Stimulated activated naive CD8-positive, alpha-beta T cell treated with anti-CD3 and anti-CD28 coated beads, Interleukin-15, Interleukin-2, amounts not matched to agents 100 U/mL and 50 U/mL, for 24 hours (primary cell): ENCODE data around the gene PEAK3.

Experiments used
- ATAC-seq: fragments of 150-1000 bp; cut with Tn5 transposase; one replicate; pipeline ENCODE4 v1.10.0; 2021
- DNase-seq: peaks from one replicate; pipeline ENCODE4 v3.0.0; 2021

Gene PEAK3

DNA sequence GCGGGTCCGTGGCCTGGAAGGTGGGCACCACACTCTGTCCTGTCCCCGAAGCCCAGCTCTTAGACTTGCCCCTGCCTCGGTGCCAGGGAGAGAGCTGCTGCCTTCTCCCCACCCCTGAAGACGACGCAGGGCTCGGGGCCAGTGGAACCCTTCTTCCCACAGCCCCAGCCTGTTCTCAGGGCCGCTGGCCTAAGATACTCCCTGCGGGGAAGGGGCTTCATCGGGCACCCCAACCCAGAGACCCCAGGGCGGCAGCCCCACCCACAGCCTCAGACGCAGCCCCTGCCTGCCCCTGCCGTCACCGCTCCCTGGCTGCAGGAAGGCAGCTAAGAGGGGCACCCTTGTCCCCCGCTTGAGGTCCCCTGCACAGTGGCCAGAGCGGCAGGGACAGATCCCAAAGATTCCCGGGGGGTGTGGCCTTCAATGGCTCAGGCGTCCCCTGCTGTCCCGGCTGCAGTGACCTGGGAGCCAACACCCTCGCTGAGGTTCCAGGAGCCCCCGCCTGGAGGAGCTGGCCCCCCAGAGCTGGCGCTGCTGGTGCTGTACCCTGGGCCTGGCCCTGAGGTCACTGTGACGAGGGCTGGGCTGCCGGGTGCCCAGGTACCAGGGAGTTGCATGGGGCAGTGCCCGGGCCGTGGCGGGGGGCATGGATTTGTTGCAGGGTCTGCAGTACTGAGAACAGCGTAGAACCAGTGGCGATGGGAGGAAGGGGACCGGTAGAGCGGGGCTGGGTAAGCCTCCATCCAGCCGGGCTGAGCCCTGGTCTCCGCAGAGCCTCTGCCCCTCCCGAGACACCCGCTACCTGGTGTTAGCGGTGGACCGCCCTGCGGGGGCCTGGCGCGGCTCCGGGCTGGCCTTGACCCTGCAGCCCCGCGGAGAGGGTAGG is 31.9 kb downstream of the PEAK3 start:
- ATAC-seq (peak; percentile 25), DNase-seq (peak; percentile 45)

DNA sequence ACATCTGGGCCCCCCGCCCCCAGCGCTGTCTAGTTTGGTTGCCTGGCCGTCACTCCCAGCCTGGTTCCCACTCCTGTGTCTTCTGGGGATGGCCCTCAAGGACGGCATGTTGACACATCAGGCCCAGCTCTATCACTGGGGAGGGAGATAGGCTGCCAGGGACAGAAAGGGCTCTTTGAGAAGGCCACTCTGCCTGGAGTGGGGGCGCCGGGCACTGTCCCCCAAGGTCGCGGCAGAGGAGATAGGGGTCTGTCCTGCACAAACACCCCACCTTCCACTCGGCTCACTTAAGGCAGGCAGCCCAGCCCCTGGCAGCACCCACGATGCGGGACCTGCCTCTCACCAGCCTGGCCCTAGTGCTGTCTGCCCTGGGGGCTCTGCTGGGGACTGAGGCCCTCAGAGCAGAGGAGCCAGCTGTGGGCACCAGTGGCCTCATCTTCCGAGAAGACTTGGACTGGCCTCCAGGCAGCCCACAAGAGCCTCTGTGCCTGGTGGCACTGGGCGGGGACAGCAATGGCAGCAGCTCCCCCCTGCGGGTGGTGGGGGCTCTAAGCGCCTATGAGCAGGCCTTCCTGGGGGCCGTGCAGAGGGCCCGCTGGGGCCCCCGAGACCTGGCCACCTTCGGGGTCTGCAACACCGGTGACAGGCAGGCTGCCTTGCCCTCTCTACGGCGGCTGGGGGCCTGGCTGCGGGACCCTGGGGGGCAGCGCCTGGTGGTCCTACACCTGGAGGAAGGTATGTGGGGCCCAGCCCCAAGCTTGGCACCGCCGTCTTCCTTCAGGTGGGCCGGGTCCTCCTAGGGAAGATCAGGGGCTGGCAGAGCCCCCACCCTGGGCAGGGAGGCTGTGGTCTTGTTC is 32.7 kb downstream of the PEAK3 start, which contains the start of gene AMH:
Gene AMH (plus strand): TSS at position 314 of the 857 bp plus-strand sequence. CDS start 10 bp downstream, at position 324.
- DNase-seq: no peak
- ATAC-seq: no peak

DNA sequence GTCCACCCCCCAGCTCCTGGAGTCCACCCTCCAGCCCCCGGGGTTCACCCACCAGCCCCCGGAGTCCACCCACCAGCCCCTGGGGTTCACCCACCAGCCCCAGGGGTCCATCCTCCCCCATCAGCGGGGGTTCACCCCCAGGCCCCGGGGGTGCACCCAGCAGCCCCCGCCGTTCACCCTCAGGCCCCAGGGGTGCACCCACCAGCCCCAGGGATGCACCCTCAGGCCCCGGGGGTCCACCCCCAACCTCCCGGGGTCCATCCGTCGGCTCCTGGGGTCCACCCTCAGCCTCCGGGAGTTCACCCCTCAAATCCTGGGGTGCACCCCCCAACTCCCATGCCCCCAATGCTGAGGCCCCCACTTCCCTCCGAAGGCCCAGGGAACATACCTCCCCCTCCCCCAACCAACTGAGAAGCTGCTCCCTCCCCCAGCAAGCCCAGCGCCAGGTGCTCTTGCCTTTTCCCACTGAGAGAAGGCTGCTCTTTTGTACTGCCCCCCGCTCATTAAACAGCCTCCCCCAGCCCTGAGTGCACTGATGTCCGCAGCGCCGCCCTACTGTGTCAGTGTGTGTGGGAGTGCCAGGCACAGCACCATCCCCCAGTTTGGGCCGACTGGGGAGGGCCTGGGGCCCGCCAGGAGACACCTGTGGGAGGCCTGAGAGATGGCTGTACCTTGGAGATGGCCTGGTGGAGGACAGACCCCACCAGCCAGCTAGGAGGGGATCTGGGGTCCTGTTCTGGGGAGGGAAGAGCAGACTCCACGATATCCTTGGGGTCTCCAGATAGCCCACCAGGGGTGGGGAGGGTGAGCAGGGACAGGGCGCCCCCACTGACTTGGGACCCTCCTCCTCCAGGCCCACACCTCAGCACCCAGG is 33.6 kb downstream of the PEAK3 start:
- ATAC-seq (no peak), DNase-seq (no peak)

DNA sequence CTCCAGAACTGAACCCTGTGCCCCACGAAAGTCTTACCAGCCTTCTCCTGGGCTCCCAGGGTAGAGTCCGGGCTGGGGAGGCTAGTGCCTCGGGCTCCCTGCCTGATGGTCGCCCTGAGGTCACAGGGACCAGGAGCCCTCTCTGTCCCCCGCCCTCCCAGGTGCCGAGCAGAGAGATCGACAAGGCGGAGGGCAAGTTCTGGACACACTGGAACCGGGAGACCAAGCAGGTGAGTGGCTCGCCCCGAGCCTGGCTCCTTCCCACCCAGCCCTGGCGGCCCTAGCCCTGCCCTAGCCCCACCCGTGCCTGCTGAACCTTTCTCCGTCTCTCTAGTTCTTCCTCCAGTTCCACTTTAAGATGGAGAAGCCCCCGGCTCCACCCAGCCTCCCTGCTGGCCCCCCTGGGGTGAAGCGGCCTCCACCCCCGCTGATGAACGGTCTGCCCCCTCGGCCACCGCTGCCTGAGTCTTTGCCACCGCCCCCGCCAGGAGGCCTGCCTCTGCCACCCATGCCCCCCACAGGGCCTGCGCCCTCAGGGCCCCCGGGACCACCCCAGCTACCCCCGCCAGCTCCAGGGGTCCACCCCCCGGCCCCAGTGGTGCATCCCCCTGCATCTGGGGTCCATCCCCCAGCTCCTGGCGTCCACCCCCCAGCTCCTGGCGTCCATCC is 34.4 kb downstream of the PEAK3 start:
- DNase-seq (no peak), ATAC-seq (no peak)

DNA sequence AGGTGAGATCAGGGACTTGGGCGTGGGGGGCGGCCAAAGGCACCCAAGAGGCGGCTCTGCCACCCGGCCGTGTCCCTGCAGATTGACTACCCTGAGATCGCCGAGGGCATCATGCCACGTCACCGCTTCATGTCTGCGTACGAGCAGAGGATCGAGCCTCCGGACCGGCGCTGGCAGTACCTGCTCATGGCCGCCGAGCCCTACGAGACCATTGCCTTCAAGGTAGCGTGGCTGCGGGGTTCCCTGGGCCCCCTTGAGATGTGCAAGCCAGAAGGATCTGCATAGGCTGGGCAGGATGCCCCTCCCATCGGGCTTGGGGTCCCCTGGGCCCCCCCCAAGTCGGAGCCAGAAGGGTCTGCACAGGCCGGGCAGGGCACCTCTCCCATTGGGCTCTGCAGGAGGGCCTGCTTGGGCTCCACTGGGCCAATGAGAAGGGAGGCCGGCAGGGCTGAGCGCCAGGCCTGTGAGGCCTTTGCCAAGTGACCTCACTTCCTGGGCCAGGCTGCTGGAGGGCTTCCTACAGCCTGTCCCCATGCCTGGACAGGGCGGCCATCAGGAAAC is 35.1 kb downstream of the PEAK3 start:
- DNase-seq (no peak), ATAC-seq (no peak)

DNA sequence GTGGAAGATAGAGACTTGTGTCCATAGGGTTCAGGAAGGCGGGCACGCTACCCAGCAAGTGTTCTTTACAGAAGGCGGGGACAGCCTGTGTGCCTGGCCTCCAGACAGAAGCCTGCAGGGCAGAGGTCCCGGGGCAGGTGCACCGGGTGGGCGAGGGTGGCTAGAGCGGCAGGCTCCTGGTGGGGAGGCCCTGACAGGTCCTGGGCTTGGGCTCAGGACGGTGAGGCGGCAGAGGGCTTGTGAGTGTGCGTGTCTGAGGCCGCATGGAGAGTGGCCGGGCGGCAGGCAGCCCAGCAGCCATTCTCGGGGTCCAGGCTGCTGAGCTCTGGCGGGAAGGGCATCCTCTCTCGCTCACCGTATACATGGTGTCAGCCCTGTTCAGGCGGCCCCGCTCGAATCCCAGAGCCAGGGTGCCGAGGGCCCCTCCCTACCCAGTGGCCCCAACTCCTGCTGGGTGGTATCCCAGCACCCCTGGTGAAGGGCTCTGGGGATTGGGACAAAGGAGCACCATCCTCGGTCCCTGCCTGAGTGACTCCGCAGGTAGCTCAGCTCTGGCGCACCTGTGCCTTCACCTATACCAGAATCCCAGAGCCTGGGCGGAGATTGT is 35.9 kb downstream of the PEAK3 start:
- no peak for ATAC-seq
- DNase-seq: no peak

DNA sequence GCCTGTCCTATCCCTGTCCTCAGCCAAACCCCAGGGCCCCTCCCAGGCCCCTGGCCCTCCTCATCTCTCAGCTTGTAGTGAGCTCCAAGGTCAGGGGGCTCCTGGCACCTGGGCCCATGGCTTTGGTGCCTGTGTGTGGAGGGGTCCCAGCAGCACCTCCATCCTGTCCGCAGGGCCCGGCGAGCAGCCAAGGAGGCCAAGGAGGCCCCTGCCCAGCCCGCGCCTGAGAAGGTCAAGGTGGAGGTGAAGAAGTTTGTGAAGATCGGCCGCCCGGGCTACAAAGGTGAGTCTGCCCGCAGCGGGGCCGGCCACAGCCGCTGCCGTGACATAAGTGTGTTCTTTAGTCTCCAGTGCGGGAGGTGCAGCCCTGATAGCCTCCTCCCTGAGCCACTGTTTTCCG is 36.7 kb downstream of the PEAK3 start:
- DNase-seq: no peak
- ATAC-seq: no peak

DNA sequence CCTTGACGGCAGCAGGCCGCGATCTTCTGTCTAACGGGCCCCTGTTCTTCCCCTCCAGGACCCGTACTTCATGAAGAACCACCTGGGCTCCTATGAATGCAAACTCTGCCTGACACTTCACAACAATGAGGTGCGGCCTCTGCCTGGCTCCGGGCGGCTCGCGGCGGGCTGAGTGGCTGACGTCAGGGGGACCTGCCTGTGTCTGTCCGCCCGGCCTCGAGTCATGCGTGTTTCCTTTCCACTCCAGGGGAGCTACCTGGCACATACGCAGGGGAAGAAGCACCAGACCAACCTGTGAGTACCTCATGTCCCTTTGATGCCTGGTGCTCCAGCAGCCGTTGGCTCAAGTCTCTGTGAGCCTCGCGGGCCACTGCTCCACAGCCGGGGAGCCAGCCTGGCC is 37.5 kb downstream of the PEAK3 start:
- ATAC-seq (no peak), DNase-seq (no peak)

DNA sequence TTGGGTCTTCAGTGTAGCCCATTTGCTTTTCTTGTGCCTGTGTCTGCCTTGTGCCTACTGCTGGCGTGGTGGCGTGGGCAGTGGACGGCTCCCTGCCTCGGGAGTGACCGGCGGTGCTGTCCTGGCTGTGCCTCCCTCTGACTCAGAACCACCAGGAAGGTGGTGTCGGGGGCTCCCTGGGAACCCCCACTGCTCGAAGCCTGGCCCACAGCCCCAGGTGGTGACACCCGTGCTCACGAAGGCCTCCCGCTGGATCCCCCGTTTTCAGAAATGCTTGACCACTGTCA is 37.9 kb downstream of the PEAK3 start:
- DNase-seq (no peak), ATAC-seq (no peak)

DNA sequence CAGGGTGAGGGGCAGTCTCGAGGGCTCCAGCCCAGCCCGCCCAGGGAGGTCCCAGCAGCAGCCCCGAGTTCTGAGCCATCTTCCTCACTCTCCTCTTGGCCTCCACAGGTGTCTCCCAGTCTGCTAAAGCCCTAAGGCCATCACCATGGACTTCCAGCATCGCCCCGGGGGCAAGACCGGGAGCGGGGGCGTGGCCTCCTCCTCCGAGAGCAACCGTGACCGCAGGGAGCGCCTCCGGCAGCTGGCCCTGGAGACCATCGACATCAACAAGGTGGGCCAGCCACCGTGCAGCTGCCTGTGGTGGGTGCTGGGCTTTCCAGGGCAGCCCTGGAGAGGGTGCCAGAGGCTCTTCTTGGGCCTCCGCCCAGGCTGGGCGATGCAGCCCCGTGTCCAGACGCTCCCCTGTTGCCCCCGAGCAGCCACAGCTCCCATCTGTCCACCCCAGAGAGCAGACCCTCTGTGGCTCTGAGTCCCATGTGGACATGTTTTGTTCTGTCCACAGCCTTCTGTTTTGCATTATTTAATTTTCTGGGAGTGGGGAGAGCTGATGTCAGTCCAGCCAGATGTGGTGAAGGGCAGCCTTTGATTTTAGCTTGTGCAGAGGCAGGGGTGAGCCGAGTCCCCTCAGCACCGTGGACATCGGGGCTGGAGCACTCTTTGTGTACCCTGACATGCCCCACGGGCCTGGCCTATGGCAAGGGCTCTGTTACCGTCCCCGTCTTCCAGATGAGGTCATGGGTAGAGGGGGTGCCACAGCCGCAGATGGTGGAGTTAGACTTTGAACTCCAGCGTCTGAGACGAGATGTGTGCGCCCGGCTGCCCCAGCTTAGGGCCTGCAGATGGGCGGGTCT is 38.5 kb downstream of the PEAK3 start:
- DNase-seq: no peak
- no peak for ATAC-seq

DNA sequence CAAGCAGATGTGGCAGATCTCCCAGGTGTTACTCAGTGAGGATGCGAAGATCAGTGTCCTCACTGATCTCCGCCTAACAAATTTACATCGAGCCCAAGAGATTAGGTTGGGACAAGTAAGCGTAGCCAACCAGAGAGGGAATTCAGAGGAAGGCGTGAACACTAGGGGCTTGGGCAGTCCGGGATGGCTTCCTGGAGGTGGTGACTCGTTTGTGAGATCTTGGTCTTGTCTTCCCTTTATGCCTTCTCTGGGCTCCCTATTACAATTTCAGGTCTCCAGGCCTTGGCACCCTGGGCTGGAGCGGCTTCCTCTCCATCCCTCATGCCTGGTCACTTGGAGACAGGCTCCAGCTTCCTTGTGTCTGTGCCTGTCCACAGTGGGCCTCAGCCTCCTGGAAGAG is 39.2 kb downstream of the PEAK3 start:
- no peak for DNase-seq
- ATAC-seq: no peak

DNA sequence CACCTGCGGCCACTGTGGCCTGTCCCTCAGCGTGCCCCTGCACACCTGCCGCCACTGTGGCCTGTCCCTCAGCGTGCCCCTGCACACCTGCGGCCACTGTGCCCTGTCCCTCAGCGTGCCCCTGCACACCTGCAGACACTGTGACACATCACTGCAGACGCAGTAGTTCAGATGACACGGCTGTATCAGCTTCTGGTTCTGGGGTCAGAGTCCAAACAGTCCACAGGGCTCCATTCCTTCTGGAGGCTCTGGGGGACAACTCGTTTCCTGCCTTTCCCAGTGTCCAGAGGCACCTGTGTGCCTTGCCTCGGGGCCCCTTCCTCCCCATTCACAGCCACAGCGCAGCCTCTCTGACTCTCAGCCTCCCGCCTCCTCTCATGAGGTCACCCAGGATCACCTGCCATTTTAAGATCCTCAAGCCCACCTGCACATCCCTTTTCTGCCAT is 39.9 kb downstream of the PEAK3 start:
- ATAC-seq (no peak), DNase-seq (no peak)

DNA sequence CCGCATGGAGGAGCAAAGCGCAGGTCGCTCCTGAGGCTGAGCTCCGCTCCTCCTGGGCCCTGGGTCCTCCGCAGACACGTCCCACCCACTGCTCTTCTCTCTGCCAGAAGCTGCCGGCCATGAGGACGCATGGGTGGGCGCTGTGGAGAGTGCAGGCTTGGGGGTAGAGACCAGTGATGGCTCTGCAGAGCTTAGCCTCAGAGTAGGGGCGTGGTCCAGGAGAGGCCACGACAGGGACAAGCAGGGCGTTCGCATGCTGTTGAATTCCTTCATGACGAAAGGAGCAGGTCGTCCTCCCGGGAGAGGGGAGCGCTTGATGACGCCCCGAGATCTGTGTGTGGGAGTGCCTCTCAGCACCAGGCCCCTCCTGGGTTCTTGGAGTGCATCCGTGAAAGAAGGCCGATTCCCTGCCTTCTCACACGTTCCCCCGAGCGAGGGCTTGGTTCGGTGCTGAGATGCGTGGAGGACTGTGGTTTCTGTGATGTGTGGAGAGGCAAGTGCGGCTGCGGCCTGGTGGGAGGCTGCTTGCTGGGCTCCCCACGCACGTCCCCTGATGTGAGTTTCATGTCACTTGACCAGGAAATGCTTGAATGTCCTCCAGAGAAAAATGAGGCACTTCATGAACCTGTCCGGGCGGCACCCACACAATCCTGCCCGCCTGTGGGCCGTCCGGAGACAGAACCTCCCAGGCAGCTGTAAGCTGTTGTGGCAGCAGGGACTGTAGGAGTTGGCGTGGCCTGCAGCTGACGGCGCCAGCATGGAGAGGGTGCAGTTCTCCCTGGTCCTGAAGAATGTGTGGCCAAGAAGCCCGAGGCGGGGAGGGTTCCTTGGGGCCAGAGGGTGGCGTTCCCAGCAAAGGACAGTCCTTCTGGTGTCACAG is 40.9 kb downstream of the PEAK3 start:
- DNase-seq (no peak), ATAC-seq (no peak)

DNA sequence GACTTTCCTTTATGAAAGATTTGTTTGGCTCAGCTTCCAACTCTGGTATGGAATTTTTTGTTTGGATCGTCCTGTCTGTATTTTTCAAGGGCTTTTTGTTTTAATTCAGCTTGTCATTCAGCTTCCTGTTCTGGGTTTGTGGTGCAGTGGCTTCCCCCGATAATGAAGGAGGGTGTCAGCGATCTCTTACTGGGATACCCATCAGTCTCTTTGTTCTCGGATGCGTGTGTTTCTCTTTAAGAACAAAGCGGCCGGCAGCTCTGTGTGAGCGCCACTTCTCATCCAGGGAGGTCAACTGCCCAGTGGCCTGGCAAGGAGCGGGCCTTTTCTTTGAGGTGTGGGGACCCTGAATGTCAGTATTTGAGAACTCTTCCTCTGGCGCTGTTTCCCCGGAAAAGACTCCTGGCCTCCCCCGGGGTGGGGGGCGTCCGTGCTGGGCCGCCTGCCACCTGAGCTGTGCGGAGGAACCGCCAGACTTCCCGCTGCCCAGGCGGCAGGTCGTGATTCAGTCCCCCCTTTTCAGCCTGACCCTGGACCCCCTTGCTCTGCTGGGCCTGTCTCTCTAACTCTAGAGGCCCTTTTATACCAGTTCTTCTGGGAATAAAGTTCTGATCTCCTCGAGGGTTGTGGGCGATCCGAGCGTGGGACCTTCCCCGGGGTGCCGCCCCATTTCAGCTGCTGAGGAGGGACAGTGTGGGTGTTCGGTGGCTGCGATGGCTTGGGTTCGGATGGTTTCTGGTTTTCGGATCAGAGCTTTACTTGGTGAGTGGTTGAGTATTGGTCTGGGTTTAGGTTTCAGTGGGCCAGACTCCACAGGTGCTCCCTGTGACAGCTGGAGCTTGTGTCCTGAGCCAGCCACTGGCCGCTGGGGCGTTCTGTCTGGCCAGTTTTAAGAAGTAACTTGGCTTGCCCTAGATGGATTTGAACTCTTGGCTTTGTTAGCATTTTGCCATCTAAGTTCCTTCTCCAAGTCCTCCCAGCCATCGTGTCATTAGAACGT is 41.9 kb downstream of the PEAK3 start:
- DNase-seq (no peak), ATAC-seq (no peak)

DNA sequence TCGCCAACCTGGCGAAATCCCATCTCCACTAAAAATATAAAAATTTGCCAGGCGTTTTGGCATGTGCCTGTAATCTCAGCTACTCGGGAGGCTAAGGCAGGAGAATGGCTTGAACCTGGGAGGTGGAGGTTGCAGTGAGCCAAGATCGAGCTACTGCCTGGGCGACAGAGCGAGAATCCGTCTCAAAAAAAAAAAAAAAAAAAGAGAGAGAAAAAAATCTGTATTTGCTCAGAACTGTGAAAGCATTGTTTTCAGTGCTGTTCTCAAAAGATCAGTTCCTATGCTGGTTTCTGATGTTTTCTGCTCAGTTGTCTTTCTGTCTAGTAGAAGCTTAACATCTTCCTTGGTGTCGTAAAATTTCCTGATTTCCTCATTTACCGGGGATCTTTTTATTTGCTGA is 42.8 kb downstream of the PEAK3 start:
- no peak for ATAC-seq
- DNase-seq: no peak

DNA sequence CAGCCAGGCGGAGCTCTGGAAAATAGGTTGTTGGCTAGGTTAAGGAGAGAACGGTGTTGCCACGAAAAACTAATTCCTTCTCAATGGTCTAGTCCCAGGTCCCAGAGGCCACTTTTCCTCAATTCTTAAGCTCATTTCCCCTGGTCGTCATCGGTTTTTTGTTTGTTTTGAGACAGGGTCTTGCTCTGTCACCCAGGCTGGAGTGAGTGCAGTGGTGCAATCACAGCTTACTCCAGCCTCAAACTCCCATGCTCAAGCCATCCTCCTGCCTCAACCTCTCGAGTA is 44.2 kb downstream of the PEAK3 start:
- DNase-seq (no peak), ATAC-seq (no peak)

DNA sequence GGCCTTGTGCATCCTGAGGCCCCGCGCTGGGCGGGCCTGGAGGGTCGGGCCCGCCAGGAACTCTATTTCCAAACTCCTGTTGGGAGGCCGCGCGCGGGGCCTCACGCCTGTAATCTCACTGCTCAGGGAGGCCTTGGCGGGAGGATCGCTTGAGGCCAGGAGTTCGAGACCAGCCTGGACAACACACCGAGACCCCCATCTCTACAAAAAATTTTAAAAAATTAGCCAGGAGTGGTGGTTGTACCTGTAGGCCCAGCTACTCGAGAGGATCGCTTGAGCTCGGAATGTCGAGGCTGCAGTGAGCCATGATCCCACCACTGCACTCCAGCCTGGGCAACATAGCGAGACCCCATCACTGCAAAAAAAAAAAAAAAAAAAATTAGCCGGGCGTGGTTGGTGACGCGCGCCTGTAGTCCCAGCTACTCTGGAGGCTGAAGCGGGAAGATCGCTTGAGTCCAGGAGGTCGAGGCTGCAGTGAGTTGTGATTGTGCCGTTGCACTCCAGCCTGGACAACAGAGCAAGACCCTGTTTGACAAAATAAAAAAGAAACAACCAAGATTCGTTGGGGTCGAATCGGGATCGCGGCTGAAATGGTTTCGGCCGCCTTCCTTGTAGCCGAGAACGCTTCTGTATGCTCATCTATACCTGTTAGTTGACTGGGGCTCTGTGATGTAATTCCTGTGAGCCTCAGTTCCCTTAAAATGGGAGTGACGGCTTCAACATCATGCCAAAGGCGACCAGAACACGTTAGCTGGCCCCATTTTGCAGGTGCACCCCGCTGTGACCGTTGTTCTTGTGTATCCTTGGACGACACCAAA is 44.7 kb downstream of the PEAK3 start:
- no peak for DNase-seq
- no peak for ATAC-seq
